Measurements from ENCODE around the gene IGLL1. TPM values are rescaled to one million over a fixed set of nuclear protein-coding genes. Genes with fewer than 3 reads are reported as not detected.

The IGLL1 gene
- total RNA-seq, 2 experiments from 2014 or later, result not detected

DNA sequence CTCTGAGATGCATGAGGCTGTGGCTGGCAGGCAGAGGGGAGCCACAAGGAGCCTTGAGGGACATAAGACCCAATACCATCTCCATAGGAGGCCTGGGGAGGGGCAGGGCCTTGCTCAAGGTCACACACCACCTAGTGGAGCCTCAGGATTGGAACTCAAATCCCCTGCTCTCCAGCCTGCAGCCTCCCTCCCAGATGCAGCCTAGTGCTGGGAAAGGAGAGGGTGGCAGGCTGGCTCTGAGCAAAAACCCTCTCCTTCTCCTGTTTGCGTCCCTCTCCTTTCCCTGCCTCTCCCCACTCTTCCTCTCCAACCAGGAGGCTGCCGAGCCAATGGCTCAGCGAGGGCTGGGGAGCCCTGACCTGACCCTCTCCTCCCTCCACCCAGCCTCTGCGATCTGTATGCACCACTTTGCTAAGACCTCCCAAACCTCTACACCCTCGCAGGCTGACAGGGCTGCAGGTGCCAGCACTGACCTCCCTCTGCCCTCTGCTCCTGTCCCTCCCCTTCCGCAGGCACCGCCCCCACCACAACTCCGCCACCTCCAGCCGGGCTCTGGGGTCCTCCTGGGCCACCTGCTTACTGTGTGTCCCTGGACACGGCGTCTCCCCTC lies 14.7 kb downstream of the IGLL1 start:
- no peak overlapping the region for H2AFZ ChIP-seq (ENCODE audit: low read length)
- POLR2A ChIA-PET, result interaction anchor here (0.6 kb wide), 1 partner anchor 917 kb away, joined by 6 read pairs; no protein-coding TSS in a partner anchor

DNA sequence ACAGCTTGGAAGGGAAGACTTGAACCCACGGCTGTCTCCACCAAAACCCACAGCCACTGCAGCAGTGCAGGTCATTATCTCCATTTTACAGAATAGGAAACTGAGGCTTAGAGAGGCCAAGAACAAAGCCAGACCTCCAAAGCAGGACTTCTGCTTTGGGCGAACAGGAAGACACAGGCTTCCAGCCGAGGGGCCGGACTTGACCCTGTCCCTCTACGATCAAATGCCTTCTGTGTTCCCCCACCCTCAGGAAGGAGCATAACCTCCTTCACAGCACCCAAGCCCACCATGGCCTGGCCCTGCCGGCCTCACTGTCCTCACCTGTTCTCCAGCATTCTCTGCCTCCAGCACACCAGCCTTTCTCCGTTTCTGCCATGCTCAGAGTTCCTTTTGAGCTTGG lies 15.8 kb downstream of the IGLL1 start:
- TF ChIP-seq EZH2phosphoT487 (IDR thresholded peaks at IDR 0.05; ENCODE audit: borderline replicate concordance, low read depth, low read length), result no peak
- TF ChIP-seq, protein P1, sequence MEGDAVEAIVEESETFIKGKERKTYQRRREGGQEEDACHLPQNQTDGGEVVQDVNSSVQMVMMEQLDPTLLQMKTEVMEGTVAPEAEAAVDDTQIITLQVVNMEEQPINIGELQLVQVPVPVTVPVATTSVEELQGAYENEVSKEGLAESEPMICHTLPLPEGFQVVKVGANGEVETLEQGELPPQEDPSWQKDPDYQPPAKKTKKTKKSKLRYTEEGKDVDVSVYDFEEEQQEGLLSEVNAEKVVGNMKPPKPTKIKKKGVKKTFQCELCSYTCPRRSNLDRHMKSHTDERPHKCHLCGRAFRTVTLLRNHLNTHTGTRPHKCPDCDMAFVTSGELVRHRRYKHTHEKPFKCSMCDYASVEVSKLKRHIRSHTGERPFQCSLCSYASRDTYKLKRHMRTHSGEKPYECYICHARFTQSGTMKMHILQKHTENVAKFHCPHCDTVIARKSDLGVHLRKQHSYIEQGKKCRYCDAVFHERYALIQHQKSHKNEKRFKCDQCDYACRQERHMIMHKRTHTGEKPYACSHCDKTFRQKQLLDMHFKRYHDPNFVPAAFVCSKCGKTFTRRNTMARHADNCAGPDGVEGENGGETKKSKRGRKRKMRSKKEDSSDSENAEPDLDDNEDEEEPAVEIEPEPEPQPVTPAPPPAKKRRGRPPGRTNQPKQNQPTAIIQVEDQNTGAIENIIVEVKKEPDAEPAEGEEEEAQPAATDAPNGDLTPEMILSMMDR (conservative IDR thresholded peaks at IDR 0.05; ENCODE audit: low read length), result no peak
- POLR2A ChIA-PET, result interaction anchor here (0.5 kb wide), 1 partner anchor 55 kb away, joined by 5 read pairs; no protein-coding TSS in a partner anchor
- Histone ChIP-seq H3K27ac (ENCODE audit: low read depth, low read length, poor library complexity, severe bottlenecking) (no peak overlapping the region), H3K9me3 (ENCODE audit: low read length) (no peaks in the 10 kb centered on the region), H3K4me1 (ENCODE audit: insufficient read depth, low read length, poor library complexity, severe bottlenecking) (no peaks in the 10 kb centered on the region), H3K9me2 (ENCODE audit: insufficient read depth, low read length) (no peaks in the 10 kb centered on the region), H3K36me3 (ENCODE audit: insufficient read depth, low read length) (no peaks in the 10 kb centered on the region), H3K4me2 (ENCODE audit: low read length) (no peak overlapping the region), H4K20me1 (ENCODE audit: insufficient read depth, low read length) (no peaks in the 10 kb centered on the region), H2AFZ (ENCODE audit: low read length) (no peak overlapping the region), H3K4me3 (ENCODE audit: low read depth, low read length, poor library complexity, severe bottlenecking) (no peak overlapping the region), H3K79me2 (ENCODE audit: insufficient read depth, low read depth, low read length) (no peaks in the 10 kb centered on the region)
- intact Hi-C loops (cut with micrococcal nuclease; ENCODE audit: unreplicated experiment), result no loop called here
- BruUV-seq (replicated peaks), result no TSS peak
- DNase-seq (ENCODE audit: low spot score), result no peak
- CTCF ChIA-PET (ENCODE audit: unreplicated experiment), result no interaction called here

More for the DNA sequence above, 14.7 kb downstream of the IGLL1 start:
- Histone ChIP-seq H3K9me3 (ENCODE audit: low read length) (no peaks in the 10 kb centered on the region), H3K4me1 (ENCODE audit: insufficient read depth, low read length, poor library complexity, severe bottlenecking) (no peaks in the 10 kb centered on the region), H3K79me2 (ENCODE audit: insufficient read depth, low read depth, low read length) (no peaks in the 10 kb centered on the region), H3K36me3 (ENCODE audit: insufficient read depth, low read length) (no peaks in the 10 kb centered on the region), H3K9me2 (ENCODE audit: insufficient read depth, low read length) (no peaks in the 10 kb centered on the region), H4K20me1 (ENCODE audit: insufficient read depth, low read length) (no peaks in the 10 kb centered on the region), H3K27ac (ENCODE audit: low read depth, low read length, poor library complexity, severe bottlenecking) (no peak overlapping the region), H3K4me3 (ENCODE audit: low read depth, low read length, poor library complexity, severe bottlenecking) (no peak overlapping the region), H3K4me2 (ENCODE audit: low read length) (no peak overlapping the region)
- BruUV-seq (replicated peaks), result no TSS peak
- TF ChIP-seq, protein P1 (conservative IDR thresholded peaks at IDR 0.05; ENCODE audit: low read length), result 0 out of 2 replicates have a peak, but pooled peaks have one; percentile 20
- TF ChIP-seq EZH2phosphoT487 (IDR thresholded peaks at IDR 0.05; ENCODE audit: borderline replicate concordance, low read depth, low read length), result no peak
- CTCF ChIA-PET (ENCODE audit: unreplicated experiment), result no interaction called here
- DNase-seq (ENCODE audit: low spot score), result peak; percentile 26
- intact Hi-C loops (cut with micrococcal nuclease; ENCODE audit: unreplicated experiment), result no loop called here

DNA sequence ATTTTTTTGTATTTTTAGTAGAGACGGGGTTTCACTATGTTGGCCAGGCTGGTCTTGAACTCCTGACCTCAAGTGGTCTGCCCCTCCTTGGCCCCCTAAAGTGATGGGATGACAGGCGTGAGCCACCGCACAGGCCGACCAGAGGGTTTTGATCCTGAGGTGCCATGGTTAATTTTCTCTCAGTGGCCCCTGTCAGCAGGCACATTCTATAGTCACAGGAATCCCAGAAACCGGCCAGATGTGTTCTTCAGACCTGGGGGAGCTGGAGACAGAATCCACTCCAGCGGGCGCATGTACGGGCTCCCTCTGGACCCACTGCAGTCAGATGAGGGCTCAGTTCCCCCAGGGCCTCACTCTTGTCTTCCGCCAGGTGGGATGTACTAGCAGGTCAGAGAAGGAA lies 17.0 kb downstream of the IGLL1 start:
- no TSS peak for BruUV-seq (replicated peaks)
- POLR2A ChIA-PET, result no interaction called here

More for the DNA sequence above, 17.0 kb downstream of the IGLL1 start:
- Histone ChIP-seq H2AFZ (ENCODE audit: low read length) (no peak overlapping the region), H3K79me2 (ENCODE audit: insufficient read depth, low read depth, low read length) (no peaks in the 10 kb centered on the region), H3K9me2 (ENCODE audit: insufficient read depth, low read length) (no peaks in the 10 kb centered on the region), H3K36me3 (ENCODE audit: insufficient read depth, low read length) (no peaks in the 10 kb centered on the region), H3K9me3 (ENCODE audit: low read length) (no peaks in the 10 kb centered on the region), H4K20me1 (ENCODE audit: insufficient read depth, low read length) (no peaks in the 10 kb centered on the region), H3K4me2 (ENCODE audit: low read length) (no peak overlapping the region), H3K4me1 (ENCODE audit: insufficient read depth, low read length, poor library complexity, severe bottlenecking) (no peaks in the 10 kb centered on the region), H3K27ac (ENCODE audit: low read depth, low read length, poor library complexity, severe bottlenecking) (no peak overlapping the region), H3K4me3 (ENCODE audit: low read depth, low read length, poor library complexity, severe bottlenecking) (no peak overlapping the region)
- TF ChIP-seq, protein P1 (conservative IDR thresholded peaks at IDR 0.05; ENCODE audit: low read length), result no peak
- TF ChIP-seq EZH2phosphoT487 (IDR thresholded peaks at IDR 0.05; ENCODE audit: borderline replicate concordance, low read depth, low read length), result no peak
- DNase-seq (ENCODE audit: low spot score), result no peak
- CTCF ChIA-PET (ENCODE audit: unreplicated experiment), result no interaction called here
- intact Hi-C loops (cut with micrococcal nuclease; ENCODE audit: unreplicated experiment), result no loop called here
